Amniotic stem cell (primary cell): ENCODE measurements around the gene IL23R.
"Not testable (repeated sequence)": the region's sequence is repeated elsewhere in the genome, so short reads cannot be mapped to it uniquely, and the experiment has no call there.

Experiments
- DNase-seq: peaks from one replicate; lab custom pipeline; 2025; lab: John Stamatoyannopoulos, UW

The IL23R gene, protein sequence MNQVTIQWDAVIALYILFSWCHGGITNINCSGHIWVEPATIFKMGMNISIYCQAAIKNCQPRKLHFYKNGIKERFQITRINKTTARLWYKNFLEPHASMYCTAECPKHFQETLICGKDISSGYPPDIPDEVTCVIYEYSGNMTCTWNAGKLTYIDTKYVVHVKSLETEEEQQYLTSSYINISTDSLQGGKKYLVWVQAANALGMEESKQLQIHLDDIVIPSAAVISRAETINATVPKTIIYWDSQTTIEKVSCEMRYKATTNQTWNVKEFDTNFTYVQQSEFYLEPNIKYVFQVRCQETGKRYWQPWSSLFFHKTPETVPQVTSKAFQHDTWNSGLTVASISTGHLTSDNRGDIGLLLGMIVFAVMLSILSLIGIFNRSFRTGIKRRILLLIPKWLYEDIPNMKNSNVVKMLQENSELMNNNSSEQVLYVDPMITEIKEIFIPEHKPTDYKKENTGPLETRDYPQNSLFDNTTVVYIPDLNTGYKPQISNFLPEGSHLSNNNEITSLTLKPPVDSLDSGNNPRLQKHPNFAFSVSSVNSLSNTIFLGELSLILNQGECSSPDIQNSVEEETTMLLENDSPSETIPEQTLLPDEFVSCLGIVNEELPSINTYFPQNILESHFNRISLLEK

DNA sequence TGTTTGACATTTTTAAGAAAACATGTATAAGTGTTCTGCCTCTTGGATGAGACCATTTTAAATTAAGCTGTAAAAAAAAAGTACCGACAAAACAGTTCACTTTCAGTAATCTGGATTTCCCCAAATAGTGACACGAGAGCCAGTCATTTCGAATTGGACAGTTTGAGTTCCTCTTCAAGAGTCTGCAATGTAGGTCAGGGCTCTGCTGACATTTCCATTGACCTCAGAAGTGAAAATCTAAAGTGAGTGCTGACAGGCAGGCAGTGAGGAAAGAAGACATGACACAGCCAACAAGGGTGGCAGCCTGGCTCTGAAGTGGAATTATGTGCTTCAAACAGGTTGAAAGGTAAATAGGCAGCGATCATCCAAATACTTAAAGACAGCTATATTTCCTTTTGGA lies at the start of gene IL23R:
IL23R (plus strand) TSS at position 259 of the 400 bp plus-strand sequence. CDS start 1,667 bp downstream, outside the sequence.
- DNase-seq = no peak

DNA sequence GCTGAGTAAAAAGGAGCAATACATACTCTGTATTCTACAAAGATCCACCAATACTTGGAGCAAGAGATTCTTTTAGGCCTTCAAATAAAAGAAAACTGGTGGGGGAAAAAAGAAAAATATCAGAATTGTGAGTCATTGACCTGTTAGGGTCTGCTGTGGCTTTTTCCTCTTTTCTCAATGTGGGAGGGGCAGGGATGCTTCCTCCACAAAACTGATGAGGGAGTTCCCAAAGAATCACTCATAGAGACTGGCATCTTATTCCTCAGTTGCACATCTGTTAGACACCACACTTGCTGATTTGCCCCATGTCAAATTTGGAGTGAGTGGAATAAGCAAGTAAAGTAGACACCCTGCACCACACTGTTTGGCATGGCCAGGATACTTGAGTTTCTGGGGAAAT lies 48.1 kb upstream of the IL23R start:
- no peak for DNase-seq

DNA sequence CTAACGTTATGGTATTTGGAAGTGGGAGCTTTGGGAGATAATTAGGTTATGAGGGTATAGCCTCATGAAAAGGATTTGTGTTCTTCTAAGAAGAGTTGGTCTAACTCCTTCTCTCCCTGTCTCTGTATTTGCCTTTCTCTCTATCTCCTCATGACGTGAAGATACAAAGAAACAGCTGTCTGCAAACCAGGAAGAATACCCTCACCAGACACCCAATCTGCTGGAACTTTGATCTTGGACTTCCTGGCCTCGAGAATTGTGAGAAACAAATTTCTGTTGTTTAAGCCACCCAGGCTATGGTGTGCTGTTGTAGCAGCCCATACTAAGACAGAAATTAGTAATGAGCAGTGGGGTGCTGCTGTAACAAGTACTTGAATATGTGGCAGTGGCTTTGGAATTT lies 47.6 kb upstream of the IL23R start:
- no peak for DNase-seq

DNA sequence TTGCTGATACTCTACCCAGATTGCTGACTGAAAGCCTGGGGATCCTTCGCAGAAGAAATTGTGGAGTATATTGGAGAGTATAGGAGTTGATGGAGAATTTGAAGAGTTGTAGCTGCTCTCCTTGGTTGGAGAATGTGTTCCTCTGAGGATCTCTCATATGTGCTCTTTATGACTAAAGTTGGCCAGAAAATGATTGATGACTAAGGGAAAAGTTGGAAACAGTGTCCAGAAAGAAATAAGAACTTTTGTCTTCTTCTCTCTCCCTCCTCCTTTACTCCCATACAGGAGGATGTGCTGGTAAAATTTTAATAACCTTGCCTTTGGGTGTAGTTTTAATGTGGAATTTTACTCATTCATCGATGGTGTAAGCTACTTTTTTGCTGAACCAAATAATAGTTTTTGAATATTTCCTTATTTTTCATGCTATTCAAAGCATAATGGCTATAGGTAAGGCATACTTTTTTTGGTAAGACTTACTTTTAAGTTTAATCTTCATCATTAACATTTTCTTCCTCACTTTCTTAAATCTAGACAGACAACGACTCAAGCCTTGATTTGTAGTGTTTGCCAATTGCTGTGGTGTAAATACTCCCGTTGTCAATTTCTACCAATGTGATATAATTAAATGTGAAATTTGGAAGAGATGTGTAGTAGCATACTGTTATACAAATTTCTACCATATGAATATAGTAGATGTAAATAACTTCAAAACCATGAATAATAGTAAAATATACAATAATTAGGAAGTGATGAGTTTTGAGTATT lies 45.2 kb upstream of the IL23R start:
- DNase-seq = no peak

DNA sequence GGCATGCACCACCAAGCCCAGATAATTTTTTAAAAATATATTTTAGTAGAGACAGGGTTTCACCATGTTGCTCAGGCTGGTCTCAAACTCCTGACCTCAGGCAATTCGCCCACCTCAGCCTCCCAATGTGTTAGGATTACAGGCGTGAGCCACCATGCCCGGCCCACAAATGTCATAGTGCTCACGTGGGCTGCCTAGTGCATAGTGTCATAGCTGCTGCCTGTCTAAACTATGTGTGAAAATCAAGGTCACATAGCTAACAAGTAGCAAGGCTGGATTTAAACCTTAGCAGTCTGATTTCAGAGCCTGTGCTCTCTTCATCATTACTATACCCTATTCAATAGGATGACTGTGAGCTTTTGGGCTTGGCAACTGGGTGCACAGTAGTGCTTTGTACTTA lies 41.8 kb upstream of the IL23R start:
- DNase-seq = no peak

DNA sequence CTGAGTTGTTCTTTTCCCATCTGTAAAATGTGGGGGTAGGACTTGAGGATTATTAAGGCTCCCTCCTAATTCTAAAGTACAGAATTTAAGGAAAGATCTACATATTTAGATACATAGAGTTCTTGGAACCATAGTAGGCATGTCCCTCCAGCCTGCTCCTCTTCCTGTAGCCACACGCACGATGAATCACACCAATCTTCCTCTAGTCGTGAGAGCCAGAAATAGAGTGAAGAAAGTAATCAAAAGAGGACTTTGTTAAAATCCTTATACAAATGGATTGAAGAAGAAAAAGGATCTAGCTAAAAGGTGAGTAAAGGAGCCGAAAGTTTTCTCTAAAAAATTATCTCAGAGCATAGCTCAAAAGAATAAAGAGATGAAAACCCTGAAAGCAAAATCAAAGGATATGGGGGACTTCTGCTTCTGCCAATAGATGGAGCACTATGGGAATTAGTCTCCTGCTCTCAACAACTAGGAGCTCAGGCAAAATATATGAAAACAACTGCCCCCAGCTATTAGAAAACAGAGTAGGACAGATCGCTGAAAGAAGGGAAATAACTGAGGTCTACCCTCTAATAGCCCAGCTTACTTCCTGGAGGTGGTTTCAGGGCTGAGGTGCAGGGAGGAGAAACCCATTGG lies 40.0 kb upstream of the IL23R start:
- no peak for DNase-seq

DNA sequence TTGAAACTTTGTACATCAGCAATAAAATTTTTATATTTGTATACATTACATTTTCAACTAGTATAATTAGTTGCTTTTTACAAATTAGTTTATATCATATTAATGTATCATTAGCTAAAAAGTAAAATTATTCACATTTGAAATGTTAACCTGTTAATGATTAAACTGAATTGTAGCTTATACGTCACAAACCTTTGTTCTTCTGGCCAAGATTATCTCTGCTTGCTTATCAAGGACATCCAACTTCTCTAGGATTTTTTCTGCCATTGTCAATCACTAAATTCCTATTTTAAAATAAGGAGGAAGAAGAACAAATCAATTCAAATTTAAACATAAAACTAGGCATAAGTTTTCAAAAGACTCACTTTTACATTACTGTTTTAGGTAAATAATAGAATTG lies 39.3 kb upstream of the IL23R start:
- DNase-seq = no peak

DNA sequence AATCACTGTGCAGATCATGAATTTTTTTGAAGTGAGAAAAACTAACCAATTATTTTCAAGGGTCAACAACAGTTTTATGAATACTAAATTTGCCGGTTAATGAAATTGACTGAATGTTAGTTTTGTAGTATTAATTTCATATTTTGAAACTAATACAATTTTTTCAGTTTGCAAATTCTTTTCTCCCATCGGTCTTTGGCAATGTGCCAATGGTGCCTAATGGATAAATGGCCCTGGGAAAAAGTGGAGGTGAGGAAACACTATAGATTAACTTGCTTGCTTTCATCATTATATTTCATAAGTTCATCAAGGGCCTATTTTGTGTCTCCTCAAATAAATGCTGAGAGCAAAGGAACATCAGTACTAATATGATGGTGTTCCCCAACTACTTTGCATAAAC lies 35.6 kb upstream of the IL23R start:
- DNase-seq = no peak

DNA sequence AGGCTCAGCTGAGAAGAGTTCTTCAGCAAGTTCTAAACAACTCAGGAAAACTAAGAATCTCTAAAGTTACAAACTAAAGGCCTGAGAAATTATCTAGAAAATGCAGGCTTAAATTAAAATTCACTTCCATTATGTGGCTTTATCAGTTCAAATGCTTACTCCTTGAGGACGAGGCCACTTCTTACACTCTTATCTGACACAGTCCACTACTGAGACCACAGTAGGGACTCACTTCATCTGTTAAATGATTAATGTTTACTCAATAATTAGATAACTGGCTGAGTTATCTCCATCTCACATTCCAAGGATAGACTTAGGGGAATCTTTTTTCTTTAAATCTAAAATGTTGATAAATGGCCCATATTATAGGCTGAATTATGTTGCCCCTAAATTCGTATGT lies 33.1 kb upstream of the IL23R start:
- no peak for DNase-seq

DNA sequence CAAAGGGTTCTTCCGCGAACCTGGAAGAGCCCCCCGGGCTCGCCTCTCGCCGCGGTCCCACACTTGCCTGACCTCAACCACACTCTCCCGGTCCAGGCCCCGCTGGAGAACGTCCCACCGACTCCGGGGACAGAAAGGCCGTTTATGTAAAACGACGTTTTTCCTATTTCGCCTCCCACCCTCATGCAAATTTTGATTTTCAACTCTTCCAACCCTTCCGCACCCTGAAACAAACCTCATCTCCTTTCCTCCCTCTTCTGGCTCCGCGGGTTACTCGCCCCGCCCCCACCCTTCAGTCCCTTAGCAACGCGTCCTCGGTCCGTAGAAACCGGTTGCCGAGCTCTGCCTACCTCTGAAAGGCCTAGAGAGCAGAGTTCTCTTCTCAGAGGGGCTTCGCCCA lies 31.6 kb upstream of the IL23R start, which contains the start of gene C1orf141:
C1orf141 (minus strand) TSS at position 276 of the 400 bp plus-strand sequence. CDS start 7,730 bp downstream, outside the sequence.
- DNase-seq = no peak

DNA sequence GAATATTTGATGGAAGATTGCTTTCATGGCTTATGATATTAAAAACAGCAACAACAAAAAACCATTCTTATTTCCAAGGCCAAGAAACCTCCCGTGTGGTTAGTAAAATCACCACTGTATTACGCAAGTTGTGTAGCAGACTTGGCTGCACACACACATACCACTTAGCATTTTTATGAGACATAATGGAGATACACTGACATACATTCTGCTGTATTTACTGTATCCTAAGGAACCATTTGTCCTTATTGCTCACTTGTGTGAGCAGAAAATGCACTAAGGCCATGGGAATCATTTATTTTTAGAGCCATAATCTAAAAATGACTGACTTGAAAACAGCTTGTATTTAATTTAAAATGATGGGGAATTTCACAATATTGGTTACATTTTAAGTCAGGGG lies 30.9 kb upstream of the IL23R start:
- no peak for DNase-seq

DNA sequence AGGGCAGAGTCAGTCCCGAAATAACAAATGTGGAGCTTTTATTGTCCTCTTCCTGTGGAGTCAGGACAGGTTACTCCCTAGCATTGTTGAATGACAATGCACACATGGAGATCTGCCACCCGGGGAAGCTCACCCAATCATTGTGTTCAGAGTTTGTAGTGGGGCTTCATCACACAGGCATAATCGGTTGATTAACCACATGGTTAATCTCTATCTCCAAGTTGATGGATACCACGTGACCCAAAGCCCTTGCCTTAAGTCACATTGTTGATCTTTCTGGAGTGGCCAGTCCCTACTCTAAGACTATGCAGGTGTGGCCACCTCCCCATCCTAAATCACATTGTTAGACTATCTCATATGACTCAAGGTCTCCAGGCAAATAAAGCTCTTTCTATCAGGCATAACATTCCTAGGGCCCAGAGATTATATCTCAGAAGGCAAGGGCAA lies 28.9 kb upstream of the IL23R start:
- no peak for DNase-seq

DNA sequence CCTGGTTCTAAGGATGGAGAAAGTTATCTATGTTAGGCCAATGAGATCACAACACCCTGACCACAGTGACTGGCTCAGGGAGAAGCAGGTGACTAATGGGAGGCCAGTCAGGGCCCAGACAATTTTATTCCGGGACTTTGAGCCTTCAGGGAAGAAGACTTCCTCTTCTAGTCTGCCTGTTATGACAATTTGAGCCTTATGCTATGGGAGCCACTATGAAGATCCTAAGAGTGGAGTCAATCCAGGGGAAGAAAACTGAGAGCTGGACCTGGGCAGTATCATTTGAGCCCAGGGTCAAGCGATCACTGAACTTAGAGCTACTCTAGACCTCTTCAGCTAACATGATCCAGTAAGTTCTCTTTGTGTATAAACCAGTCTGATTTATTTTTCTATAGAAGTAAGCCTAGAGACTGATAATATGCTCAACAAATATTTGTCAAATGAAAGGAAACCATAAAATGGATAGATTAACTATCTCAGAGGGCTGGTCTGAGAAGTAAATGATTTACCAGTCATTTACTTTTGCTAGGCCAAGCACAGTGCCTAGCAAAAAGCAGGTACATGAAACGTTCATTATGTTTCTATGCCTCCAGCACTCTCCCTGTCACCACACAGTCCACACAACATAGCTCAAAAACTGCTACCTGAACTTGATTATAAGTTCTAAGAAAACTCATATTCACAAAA lies 27.3 kb upstream of the IL23R start:
- DNase-seq = no peak

DNA sequence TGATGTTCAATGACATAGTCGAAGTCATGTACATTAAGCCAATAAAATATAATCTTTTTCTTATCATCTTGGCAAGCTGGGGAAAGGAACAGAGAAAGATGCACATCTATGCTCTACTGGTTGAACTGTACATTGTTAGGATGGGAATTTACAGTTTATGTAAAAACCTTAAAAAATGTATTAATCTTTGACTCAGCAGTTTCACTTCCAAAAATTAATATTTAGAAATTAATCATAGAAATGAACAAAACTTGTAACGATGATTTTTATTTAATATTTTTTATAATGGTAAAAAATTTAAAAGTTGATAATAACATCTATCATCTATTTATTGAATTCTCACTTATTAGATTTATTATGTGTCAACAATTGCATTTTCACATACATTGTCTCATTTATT lies 25.8 kb upstream of the IL23R start:
- no peak for DNase-seq

DNA sequence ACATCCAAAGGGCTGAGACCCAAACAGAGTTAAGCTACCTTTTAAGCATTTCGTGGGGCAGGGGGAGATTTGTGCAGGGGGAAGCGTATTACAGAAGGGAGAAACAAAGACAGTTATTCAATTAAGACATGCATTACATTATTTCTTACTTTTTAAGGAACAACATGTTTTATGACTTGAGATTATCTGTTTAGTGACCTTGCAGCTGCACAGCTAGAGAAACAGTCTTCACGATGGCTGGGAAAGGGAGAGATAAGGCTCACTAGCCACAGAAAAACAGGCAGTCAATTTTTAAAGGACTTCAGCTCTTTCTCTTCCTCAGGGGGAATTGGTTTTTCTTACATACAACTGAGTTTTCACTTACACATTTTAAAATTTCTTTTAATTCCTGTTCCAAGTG lies 24.4 kb upstream of the IL23R start:
- not testable (repeated sequence) for DNase-seq

DNA sequence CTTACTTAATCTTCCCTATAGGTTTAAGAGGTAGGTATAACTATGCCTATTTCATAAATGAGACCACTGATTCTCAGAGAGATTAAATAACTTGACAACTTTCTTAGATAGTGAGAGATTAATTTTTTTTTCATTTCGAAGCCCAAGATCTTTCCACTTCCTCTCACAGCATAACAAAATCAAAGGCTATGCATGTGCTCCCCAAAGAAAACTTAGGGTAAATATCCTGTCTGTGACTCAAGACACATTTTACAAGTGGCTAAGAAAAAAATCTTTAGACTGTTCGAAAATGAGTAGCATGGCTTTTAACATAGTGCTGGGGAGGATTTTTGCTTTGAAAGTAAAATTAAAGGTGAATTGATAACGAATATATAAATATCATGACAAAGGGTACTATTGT lies 23.3 kb upstream of the IL23R start:
- DNase-seq = no peak

DNA sequence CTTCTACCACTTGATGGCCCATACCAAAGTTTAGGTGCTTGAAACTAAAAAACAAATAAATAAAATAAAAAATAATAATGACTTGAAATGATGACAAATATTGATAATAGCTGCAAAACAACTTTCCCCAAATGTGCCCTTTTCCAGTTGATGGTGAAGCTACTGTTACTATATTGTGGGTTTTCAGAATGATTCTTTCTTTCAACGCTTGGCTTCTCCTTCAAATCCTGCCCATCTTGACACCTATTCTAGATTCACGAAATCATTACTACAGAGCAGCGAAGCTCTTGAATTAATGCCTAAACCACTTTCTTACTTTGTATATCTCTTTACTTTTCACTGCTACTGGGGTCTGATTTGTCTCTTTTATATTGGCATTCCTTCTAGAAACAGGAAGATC lies 22.3 kb upstream of the IL23R start:
- no peak for DNase-seq

DNA sequence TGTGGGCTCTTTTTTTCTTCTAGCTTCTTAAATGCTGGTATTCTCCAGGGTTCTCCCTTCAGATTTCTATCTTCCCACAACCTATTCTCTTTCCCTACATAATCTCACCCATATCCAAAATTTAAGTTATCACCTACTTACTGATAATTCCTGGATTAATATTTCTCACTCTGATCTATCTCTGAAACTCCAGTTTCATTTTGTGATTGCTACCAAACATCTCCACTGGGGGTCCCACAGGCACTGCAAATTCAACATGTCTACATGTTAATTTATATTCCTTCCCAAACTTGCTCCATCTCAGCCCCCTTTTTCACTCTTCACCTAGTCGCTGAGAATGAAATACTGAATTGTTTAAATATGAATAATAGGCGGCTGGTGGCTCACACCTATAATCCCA lies 21.6 kb upstream of the IL23R start:
- no peak for DNase-seq

DNA sequence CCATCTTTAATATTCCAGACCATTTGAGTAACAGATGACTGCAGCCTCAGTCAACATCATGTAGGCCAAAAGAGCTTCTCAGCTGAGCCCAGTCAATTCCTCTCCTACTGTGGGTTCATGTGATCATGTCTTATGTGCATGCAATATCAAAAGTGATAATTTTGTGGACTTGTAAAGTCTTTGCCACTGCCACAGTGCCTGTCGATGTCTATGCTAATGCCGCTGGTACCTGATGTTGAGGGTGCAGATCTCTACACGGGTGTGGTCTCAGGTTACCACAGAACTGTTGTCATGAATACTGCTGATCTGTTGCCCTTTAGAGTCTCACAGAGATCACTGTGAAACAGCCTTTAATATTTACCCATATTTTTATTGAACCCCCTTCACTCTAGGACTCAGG lies 20.2 kb upstream of the IL23R start:
- DNase-seq = no peak

DNA sequence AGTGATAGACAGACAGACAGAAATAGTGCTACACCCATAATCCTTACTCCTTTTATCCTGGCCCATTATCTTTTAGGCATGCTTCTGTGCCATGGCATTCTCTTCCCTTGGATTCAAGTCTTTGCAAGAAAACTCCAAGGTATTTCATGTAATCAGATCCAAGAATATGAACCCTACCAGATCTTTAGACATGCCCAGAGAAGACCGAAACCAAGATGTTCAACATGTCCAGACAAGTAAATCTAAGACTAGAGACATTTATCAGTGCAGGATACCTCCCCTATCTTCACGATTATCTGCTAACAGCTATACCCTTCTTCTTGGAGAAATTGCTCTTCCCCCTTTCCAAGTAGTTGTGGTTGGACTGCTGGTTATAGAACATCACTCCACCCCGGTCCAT lies 19.7 kb upstream of the IL23R start:
- DNase-seq = no peak

DNA sequence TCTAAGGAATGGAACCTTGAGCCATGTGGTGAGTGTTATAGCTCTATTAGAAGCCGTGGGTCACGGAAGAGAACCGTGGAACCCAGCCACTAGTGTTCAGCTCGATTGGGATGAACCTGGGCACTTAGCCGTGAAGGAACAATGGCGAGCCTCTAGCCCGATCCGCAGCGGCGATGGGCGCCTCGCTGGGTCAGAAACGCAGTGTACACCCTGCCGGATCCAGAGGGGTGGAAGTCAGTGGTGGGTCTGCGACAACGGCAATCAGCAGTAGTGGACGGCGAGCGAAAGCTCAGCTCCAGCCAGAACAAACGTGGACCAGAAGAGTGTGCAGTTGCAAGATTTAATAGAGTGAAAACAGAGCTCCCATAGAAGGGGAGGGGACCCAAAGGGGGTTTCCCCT lies 18.3 kb upstream of the IL23R start:
- not testable (repeated sequence) for DNase-seq
